ENCODE results near the gene LAMC1.
"Not testable (repeated sequence)": the region's sequence is repeated elsewhere in the genome, so short reads cannot be mapped to it uniquely, and the experiment has no call there.

Gene LAMC1

DNA sequence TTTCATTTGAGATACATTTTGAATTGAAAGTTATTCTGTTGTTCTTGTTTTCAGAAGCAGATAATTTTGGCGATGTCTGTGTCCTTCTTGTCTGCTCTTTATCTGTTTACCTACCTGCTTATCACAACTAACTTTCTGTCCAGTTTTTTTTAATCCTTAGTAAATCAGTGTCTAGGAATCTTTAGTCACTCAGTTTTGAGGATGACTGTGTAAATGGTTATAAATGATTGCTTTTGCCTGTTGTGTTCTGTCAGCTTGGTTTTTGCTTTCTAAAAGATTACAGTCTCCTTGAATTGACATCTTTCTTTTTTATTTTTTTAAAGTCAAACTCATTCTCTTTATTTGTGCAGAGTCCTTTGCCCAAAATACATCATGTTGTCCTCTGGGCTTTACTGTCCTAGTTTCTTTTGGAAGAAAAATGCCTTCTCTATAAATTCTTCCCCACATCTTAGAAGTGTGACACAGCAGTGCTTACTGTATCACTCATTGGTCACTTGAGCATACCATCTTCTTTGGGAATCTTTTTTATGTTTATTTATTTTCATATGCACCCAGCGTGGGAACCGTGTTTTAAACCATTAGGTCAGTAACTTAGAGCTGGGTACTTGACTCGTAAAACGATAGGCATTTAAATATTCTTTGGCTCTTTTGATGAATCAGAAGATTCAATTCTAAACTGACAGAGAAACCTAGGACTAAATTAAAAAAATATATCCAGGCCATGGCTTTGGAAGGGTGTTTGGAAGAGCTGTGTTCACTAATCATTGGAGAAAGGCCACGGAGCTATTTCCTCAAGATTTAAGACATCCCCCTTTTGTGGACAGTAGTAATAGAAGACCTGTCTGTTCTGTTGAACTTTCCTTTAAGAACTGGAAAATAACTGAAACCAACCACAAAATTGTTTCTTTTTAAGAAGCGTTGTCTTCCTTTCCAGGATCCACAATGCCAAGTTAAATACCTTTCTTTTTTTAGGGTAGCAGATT, 20.9 kb downstream of the LAMC1 start:
- DNase-seq (ENCODE audit: low read depth in 2 of 2) = no peak

DNA sequence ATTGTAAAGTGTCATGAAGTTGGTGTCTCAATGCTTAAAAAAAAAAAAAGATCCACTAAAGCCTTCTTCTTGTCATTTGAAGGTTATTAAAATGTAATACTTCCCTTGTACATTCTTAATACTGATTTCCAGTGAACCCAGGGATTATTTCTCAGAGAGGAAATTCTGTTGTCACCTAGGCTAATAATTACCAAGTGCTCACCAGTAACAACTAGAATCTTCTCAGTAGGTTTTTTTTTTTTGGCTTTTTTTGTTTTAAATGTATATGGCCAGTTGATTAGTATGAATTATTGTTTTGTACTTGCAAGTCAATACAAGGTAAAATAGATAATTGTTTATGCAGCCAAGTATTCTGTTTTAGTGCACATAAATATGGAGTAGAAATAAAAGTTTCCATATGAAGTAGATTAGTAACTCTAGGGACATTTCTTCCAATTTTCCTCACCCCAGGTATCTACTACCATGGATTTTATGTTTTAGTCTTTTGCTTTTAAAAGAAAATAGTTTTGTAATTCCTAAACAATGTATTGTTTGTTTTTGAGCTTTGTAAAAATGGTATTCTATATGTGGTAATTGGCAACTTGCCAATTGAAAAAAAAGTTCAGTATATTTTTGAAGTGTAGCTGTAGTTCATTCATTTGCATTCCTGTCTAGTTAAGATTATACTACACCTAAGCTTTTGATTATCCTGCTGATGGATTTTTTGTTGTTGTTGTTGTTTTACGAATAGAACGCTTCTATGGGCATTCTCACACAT, 21.9 kb downstream of the LAMC1 start:
- DNase-seq (ENCODE audit: low read depth in 2 of 2) = no peak

DNA sequence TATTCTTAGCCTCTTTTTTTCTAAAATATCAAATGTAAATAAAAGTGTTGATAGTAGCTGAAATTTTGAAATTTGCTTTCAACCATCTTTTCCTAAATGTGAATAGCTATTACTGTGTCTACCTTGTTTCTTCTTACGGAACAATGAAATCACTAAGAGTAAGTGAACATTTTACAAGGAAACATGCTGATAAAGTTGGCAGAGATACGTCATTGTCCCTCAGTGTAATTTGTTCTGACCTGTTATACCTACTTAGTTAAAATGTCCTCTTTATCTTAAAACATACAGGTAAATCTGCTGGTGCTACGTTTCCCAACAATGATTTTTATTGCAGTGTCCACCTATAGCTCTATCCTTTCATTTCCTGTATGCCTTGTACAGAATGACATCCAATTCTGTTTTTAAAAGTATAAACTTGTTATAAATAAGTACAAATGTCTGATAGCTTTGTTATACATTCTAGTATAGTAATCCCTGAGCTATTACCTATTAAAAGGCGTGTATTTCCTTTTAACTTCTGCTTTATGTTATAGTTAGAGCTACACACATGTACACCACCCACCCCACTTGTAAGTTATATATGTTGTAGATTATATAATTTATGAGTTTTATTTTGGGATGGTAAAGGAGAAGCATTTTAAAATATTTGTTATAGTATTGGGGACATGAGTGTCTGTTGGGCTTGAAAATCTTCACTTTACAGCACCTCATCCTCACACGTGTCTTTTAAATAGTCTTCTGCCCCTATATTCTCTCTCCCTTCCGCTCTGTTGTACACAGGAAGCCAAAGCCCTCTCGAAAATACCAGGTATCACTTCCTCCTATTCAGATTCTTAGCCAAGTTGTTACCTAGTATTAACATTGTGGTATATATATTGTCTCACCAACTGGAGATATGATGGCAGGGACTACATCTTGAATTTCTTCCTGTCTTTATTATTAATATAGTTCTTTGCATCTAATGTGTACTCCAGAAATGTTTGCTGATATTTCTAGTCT, 25.2 kb downstream of the LAMC1 start:
- no peak for DNase-seq (ENCODE audit: low read depth in 2 of 2)

DNA sequence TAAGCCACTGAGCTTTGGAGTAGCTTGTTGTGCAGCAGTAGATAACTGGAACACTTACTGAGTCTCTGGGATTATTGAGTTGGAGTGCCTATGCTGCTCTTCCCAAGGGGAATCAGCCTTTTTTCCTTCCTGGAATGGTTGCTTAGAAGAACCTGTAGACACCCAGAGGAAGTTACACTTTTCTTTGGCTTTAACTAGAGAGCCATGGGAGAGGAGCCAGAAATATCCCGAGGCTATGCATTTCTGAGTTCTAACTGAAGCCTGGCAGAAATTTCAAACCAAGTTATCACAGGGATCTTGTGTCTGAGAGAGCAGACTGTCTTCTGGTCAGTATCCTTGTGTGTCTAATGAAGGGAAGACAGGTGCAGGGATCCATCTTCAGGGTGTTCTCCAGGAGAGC, 28.3 kb downstream of the LAMC1 start:
- DNase-seq (ENCODE audit: low read depth in 2 of 2) = no peak

DNA sequence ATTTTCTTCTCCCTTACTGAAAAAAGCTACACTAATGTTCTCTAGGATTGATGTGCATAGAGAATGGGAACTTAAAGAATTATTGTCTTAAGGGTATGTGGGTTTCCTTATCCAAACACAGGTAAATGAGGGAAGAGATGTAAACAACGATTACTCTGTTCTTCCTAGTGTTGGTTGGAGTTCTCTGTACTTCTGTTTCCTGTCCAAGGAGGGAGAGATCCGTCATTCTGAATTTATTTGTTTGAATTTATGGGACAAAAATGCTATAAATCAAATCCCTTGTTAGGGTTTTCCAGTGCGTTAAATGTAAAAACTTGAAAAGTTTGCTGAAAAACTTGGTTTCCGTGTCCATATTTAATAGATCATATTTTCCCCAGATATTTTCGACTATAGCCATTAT, 29.6 kb downstream of the LAMC1 start:
- no peak for DNase-seq (ENCODE audit: low read depth in 2 of 2)

DNA sequence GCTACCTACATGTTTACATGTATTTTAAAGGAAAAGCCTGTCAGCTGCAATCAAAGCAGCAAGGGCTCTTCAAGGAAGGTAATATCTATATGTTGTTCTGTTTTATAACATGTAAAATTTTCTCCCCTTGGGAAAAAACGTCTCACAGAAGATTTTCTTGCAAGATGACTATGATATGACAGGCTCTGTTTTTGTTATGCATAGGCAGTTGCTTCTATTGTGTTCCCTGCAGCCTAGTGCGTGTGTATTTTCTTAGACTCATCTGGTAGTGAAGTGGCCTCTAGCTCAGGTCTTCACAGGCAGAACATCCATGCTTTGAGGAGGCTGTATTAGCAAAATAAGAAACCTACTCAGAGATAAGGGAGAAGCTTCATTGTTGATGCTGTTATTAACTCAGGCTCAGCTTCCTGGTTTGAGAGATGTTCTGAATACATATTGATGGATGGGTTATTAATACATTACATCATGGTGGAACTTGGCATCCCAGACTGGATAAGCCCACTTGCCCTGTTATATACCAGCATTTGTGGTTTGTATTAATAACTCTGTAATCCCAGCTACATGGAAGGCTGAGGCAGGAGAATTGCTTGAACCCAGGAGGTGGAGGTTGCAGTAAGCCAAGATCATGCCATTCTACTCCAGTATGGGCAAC, 35.8 kb downstream of the LAMC1 start:
- DNase-seq (ENCODE audit: low read depth in 2 of 2) = no peak

DNA sequence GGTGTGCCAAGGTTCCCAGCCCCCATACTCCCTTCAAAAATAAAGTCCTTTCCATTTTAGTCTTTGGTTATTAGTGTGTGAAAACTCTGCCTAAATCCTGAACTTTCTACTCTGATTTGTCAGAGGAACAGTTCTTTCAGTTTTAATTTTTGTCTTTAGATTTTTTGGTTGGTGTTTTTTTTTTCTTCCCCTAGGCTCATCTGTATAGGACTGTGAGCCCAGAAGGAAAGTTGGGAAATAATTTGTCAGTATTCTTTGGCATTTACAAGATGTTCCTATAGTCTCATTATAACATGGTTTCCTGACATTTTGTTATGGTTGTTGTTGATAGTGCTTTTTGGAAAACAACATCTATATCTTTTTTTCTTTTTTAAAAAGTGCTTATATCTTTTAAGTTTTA, 38.0 kb downstream of the LAMC1 start:
- DNase-seq (ENCODE audit: low read depth in 2 of 2) = no peak

DNA sequence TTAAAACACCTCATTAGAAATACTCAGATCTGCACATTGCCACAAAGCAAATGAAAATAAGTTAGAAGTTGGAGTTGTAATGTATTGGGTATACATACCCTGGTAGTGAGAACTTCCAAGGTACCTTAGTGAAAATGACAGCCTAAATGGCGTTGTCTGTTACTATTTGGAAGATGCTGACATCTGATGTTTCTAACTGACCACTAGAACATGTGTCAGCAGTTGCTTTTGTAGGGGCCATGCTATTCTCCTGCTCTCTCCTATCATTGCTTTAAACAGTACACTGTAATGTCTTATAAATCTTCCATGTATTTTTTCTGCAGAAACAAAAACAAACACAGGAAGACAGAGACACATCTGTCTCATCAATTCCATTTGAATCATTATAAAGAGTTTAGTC, 40.1 kb downstream of the LAMC1 start:
- no peak for DNase-seq (ENCODE audit: low read depth in 2 of 2)

DNA sequence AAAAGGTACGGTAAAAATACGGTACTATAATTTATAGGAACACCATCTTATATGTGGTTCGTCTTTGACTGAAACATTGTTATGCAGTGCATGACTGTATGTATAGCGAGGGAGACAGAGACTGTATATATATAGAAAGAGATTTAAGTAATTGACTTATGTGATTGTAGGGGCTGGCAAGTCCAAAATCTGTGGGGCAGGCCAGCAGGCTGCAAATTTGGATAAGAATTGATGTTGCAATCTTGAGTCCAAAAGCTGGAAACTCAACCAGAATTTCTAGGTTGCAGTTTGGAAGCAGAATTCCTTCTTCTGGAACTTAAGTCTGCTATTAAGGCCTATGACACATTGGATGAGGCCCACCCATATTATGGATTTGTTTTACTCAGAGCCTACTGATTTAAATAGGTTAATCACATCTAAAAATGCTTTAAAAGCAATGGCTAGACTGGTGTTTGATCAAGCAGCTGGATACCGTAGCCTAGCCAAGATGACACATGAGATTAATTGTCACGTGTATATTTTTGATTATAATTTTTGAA, 42.0 kb downstream of the LAMC1 start:
- DNase-seq (ENCODE audit: low read depth in 2 of 2) = no peak

DNA sequence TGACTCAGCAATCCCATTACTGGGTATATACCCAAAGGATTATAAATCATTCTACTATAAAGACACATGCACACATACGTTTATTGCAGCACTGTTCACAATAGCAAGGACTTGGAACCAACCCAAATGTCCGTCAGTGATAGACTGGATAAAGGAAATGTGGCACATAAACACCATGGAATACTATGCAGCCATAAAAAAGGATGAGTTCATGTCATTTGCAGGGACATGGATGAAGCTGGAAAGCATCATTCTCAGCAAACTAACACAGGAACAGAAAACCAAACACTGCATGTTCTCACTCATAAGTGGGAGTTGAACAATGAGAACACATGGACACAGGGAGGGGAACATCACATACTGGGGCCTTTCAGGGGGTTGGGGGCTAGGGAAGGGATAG, 43.2 kb downstream of the LAMC1 start:
- DNase-seq (ENCODE audit: low read depth in 2 of 2) = not testable (repeated sequence)

DNA sequence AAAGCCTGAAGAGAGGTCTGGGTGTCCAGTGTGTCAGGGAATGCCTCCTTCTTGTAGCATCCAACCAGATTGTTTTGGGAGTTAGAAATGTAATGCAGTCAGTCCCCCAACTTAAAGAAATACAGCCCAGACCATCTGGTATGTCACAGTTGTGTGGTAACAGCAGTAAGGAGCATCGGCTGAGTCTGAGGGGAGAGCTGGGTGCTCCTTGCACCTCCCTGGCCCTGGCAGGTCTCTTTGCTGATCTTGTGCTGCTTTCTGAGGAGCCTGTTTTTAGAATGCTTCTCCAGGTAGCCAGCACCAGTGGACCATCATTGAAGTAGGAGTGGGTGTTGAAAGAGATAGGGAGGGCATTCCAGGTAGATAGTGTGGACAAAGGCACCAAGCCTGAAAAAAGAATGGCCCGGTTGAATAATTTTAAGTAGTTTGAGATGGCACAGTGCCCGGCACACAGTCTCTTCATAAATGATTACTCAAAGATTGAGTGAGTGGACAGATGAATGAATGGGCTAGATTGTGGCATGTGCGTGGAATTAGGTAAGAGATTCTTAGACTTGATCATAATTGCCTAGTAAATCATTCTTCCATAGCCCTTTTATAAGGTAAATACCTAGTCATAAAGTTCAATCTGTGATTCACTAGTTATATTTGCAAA, 46.5 kb downstream of the LAMC1 start:
- DNase-seq (ENCODE audit: low read depth in 2 of 2) = no peak

DNA sequence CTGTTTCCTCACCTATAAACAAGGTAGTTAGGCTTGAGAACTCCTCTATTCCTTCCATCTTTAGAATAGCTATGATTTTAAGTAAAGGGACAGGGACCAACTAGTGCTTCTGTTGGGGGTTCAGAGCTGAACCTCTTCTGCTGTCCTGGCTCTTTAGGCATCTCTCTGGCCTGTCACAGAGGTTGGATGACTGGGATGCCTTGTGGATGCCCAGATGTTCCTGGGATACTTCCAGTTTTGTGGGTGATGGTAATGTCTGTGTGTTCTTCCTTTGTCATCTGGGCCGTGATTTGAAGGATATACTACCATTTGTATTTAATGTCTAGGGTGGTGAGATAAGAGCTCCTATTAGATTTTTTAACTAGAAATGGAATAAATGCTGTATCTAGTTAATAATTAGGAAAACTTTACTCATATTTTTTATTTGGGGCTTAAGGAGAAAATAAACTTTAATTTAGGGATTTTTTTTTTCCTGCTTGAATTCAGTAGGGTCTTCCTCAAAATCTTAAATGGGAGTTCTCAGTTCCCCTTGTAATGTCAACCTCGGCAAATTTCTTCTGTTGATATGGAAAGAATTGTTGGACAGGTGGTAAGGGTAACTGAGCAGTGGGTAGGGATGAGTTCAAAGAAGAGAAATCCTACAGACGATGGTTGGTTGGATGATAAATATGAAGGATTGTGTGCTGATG, 47.2 kb downstream of the LAMC1 start:
- no peak for DNase-seq (ENCODE audit: low read depth in 2 of 2)

DNA sequence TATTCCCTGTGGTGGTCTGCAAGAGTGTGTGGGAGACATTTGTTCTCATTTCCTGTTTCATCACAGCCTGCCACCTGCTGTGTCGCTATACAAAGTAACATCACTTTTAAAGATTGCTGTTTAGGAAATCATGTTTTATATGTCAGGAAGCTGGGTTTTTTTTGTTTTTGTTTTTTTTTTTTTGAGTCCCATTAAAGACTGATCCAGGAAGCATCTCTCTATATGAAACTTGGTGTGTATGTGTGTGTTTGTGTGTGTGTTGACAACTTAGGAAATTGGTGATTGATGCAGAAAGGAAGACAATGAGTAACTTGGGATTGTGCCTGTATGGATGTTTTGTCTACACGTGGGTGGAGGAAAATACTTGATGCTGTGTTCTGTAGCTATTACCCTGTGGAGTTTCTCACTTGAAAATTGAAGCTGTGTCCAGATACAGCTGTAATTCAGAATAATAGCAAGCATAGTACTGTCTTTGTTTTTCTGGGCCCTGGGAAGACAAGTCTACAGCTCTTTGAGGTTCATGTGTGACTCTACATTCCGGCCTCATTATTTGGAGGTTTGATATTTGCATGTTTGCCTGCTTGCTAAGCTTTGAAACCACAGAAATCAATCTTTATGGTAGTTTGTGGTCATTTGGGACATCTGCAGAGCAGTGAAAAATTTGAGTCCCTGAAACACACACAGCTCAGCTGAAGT, 47.9 kb downstream of the LAMC1 start:
- no peak for DNase-seq (ENCODE audit: low read depth in 2 of 2)

DNA sequence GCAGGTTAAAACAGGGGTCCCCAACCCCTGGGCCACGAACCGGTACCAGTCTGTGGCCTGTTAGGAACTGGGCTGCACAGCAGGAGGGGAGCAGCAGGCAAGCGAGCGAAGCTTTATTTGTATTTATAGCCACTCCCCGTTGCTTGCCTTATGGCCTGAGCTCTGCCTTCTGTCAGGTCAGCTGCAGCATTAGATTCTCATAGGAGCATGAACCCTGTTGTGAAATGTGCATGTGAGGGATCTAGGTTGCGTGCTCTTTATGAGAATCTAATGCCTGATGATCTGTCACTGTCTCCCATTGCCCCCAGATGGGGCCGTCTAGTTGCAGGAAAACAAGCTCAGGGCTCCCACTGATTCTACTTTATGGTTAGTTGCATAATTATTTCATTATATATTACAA, 49.4 kb downstream of the LAMC1 start:
- not testable (repeated sequence) for DNase-seq (ENCODE audit: low read depth in 2 of 2)

DNA sequence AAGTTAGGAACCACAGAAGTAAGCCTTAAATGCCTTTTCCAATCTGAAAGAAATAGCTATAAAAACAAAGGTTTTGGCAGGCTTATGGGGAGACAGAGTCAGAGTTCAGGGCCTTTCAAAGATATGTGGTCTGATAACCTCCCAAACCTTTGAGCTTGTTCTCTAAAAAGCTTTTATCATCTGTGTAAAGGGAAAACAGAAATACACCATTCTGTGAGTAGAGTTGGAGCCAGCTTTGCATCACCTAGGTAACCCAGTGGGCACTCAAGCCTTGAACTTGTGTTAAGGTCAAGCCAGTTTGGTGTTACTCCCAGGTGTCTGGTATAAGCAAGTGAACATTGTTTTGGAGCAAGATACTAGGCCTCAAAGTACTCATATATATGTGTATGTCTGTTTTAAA, 50.1 kb downstream of the LAMC1 start:
- no peak for DNase-seq (ENCODE audit: low read depth in 2 of 2)

DNA sequence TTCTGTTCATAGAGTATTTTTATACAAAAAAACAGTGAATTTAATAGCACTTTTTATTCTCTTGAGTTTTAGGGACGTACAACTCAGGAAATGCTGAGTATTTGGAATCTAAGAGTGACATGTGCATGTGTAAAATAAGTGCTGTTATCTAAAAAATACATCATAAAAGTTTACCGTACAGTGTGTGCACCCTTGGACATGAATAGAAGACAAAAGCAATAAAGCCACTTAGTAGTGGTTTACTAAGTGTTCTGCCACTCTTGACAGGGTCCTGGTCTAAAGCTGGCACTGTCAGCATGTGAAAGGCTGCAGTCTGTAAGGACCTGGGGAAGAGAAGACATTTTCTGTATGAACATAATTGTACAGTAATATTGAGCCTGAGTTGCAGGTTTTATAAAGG, 51.0 kb downstream of the LAMC1 start:
- no peak for DNase-seq (ENCODE audit: low read depth in 2 of 2)

DNA sequence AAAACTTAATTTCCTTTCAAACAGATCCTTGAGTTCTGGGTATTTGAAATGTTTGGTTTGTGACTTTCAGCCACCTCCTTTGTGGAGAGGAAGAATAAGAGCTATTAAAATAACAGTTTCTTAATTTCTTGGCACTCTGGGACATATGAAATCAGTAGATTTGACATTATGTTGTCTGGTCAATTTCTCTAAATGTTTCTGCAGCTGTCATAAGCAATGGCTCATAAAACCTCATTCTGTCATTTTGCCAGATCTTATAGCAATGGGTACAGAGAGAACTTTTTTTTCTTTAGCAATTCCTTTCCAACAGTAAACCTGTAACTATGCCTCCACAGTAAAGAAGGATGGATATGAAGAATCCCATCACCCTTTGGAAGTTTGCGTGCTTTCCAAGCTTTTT, 52.6 kb downstream of the LAMC1 start:
- DNase-seq (ENCODE audit: low read depth in 2 of 2) = no peak

DNA sequence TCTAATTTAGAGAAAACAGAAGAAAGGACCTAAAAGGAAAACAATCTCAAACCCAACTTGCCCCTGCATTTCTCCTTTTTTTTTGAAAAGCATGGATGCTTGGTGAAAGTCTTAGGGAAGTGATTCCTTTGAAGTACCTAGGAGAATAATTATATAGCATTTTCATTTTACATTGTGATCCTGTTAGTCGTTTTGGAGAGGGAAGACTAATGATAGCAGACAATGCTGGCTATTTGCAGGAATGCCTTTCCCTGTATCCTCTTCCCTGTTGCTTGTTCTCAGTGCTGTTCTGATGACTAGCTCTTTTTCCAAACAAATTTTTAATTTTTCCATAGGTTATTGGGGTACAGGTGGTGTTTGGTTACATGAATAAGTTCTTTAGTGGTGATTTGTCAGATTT, 53.9 kb downstream of the LAMC1 start:
- no peak for DNase-seq (ENCODE audit: low read depth in 2 of 2)

DNA sequence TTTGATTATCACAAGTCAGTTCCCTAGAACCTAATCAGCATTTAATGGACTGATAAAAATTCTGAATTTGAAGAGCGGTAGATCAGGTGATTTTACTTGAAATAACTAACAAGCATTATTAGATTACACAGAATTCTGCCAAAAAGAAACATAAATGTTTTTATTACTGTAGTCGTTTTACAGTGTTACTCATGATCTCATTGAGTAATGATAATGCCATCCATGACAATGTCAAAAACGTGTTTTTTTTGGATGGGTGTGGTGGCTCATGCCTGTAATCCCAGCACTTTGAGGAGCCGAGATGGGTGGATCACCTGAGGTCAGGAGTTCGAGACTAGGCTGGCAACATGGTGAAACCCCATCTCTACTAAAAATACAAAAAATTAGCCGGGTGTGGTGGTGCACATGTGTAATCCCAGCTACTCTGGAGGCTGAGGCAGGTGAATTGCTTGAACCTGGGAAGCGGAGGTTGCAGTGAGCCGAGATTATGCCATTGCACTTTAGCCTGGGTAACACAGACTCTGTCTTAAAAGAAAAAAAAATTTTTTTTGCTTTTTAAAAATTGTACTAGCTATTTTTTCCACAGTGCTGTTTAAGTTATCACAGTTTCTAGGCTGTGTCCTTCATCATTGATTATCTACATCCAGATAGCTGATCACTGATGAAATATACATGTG, 56.6 kb downstream of the LAMC1 start:
- DNase-seq (ENCODE audit: low read depth in 2 of 2) = no peak

Measured in stimulated activated CD8-positive, alpha-beta memory T cell treated with anti-CD3 and anti-CD28 coated beads, Interleukin-7, amount 100 ng/mL, for 1 hour (primary cell).